BE2C (cell line): ENCODE measurements around the gene C3AR1.
"Not testable (repeated sequence)": the region's sequence is repeated elsewhere in the genome, so short reads cannot be mapped to it uniquely, and the experiment has no call there.

Experiments
- DNase-seq: peaks from one replicate; pipeline ENCODE4 v3.0.0-alpha.2; 2020
- H3K27me3 ChIP-seq: fragments of 250-450 bp; sonication (Bioruptor Pico); 2 replicates; pipeline ENCODE4 v1.5.1; 2020; ENCODE audit warnings: mild to moderate bottlenecking
- H3K36me3 ChIP-seq: fragments of 250-450 bp; sonication (Bioruptor Pico); 2 replicates; pipeline ENCODE4 v1.5.1; 2020; ENCODE audit warnings: mild to moderate bottlenecking
- H3K4me1 ChIP-seq: fragments of 250-450 bp; sonication (Bioruptor Pico); 2 replicates; pipeline ENCODE4 v1.5.1; 2020
- H3K4me3 ChIP-seq: 2 replicates; pipeline ENCODE4 v1.5.1; 2011; ENCODE audit warnings: low read depth, low read length
- H3K9me3 ChIP-seq: fragments of 250-450 bp; sonication (Bioruptor Pico); 2 replicates; pipeline ENCODE4 v1.5.1; 2020
- CTCF ChIP-seq: IDR thresholded peaks from 2 replicates; pipeline ENCODE4 v1.5.1; 2012; ENCODE audit warnings: mild to moderate bottlenecking, low read depth, low read length

C3AR1 gene

GRCh38 chr12:8080120-8080519 is 14.0 kb upstream of the C3AR1 start:
- Histone ChIP-seq H3K4me1 (peaks cover 15% of the 10 kb centered on the region), H3K36me3 (no peaks in the 10 kb centered on the region; the same call in 1 of the 2 replicates), H3K27me3 (no peaks in the 10 kb centered on the region), H3K4me3 (no peak overlapping the region), H3K9me3 (no peaks in the 10 kb centered on the region)
- no peak for DNase-seq
- no peak for TF ChIP-seq CTCF

- H3K27me3 ChIP-seq: no peaks in the 10 kb centered on the region
- TF ChIP-seq CTCF: no peak
- no peak for DNase-seq
- peaks cover 15% of the 10 kb centered on the region for H3K4me1 ChIP-seq
- H3K4me3 ChIP-seq: no peak overlapping the region
- no peaks in the 10 kb centered on the region for H3K9me3 ChIP-seq
- no peaks in the 10 kb centered on the region; the same call in 1 of the 2 replicates for H3K36me3 ChIP-seq
These were observed 12.8 kb upstream of the C3AR1 start for GRCh38 chr12:8078916-8079315.

- Histone ChIP-seq H3K9me3 (no peaks in the 10 kb centered on the region), H3K4me3 (no peak overlapping the region), H3K4me1 (peaks cover 15% of the 10 kb centered on the region), H3K27me3 (no peaks in the 10 kb centered on the region), H3K36me3 (no peaks in the 10 kb centered on the region)
- peak; percentile 66 for DNase-seq
- TF ChIP-seq CTCF: peak; percentile 61
These were observed 12.2 kb upstream of the C3AR1 start for GRCh38 chr12:8078398-8078797.

GRCh38 chr12:8077207-8077606 is 11.0 kb upstream of the C3AR1 start:
- no peaks in the 10 kb centered on the region for H3K27me3 ChIP-seq
- peak; percentile 49 for DNase-seq
- H3K4me3 ChIP-seq: no peak overlapping the region
- peaks cover 15% of the 10 kb centered on the region for H3K4me1 ChIP-seq
- H3K36me3 ChIP-seq: no peaks in the 10 kb centered on the region
- TF ChIP-seq CTCF: no peak
- H3K9me3 ChIP-seq: no peaks in the 10 kb centered on the region

GRCh38 chr12:8076366-8076765 is 10.2 kb upstream of the C3AR1 start:
- TF ChIP-seq CTCF: no peak
- DNase-seq: no peak
- Histone ChIP-seq H3K4me1 (peaks cover 15% of the 10 kb centered on the region), H3K27me3 (no peaks in the 10 kb centered on the region), H3K36me3 (no peaks in the 10 kb centered on the region), H3K9me3 (no peaks in the 10 kb centered on the region), H3K4me3 (no peak overlapping the region)

- no peaks in the 10 kb centered on the region for H3K9me3 ChIP-seq
- H3K36me3 ChIP-seq: no peaks in the 10 kb centered on the region
- no peak for TF ChIP-seq CTCF
- no peak overlapping the region for H3K4me3 ChIP-seq
- H3K27me3 ChIP-seq: no peaks in the 10 kb centered on the region
- peaks cover 15% of the 10 kb centered on the region for H3K4me1 ChIP-seq
- no peak for DNase-seq
These were observed 9.8 kb upstream of the C3AR1 start for GRCh38 chr12:8075935-8076334.

- H3K4me1 ChIP-seq, DNase-seq, H3K36me3 ChIP-seq, H3K4me3 ChIP-seq, H3K9me3 ChIP-seq, H3K27me3 ChIP-seq: not testable (repeated sequence)
These were observed 5.7 kb upstream of the C3AR1 start for GRCh38 chr12:8071820-8072219.
